Measurements from ENCODE around the gene PVALB.

PVALB gene

GRCh38 chr22:36814801-36815200, 2.0 kb downstream of the PVALB start:
- Histone ChIP-seq H3F3A (ENCODE audit: control insufficient read depth, insufficient read depth) (no peaks in the 10 kb centered on the region), H3K4me2 (ENCODE audit: low read length) (no peak overlapping the region), H3K27ac (ENCODE audit: low read depth, low read length) (no peak overlapping the region), H3K36me3 (ENCODE audit: control insufficient read depth, low read length) (no peaks in the 10 kb centered on the region), H4K20me1 (ENCODE audit: control insufficient read depth, insufficient read depth, low read depth, low read length) (no peaks in the 10 kb centered on the region), H3K27me3 (ENCODE audit: control insufficient read depth, low read length) (peaks cover 36% of the 10 kb centered on the region), H3K4me1 (ENCODE audit: control insufficient read depth, low read length) (no peaks in the 10 kb centered on the region), H3K79me2 (ENCODE audit: control insufficient read depth, low read length) (no peaks in the 10 kb centered on the region), H3K9me2 (replicated peaks; ENCODE audit: control insufficient read depth, low read length) (no peaks in the 10 kb centered on the region), H3K9me3 (ENCODE audit: control insufficient read depth, insufficient read depth, low read length) (no peaks in the 10 kb centered on the region), H3K4me3 (ENCODE audit: low read length) (no peak overlapping the region)
- TF ChIP-seq EZH2phosphoT487 (IDR thresholded peaks at IDR 0.05; ENCODE audit: borderline replicate concordance, low read length): no peak
- no peak for TF ChIP-seq CTCF (IDR thresholded peaks at IDR 0.05; ENCODE audit: low read depth, low read length, poor library complexity, severe bottlenecking)

GRCh38 chr22:36811094-36811800, 5.6 kb downstream of the PVALB start:
- Histone ChIP-seq H3K4me3 (ENCODE audit: low read length) (no peak overlapping the region), H3K79me2 (ENCODE audit: control insufficient read depth, low read length) (no peaks in the 10 kb centered on the region), H3K27me3 (ENCODE audit: control insufficient read depth, low read length) (peaks cover 30% of the 10 kb centered on the region), H4K20me1 (ENCODE audit: control insufficient read depth, insufficient read depth, low read depth, low read length) (no peaks in the 10 kb centered on the region), H3K4me1 (ENCODE audit: control insufficient read depth, low read length) (no peaks in the 10 kb centered on the region), H3K4me2 (ENCODE audit: low read length) (no peak overlapping the region), H3F3A (ENCODE audit: control insufficient read depth, insufficient read depth) (no peaks in the 10 kb centered on the region), H3K27ac (ENCODE audit: low read depth, low read length) (no peak overlapping the region), H3K9me3 (ENCODE audit: control insufficient read depth, insufficient read depth, low read length) (no peaks in the 10 kb centered on the region), H3K9me2 (replicated peaks; ENCODE audit: control insufficient read depth, low read length) (no peaks in the 10 kb centered on the region), H3K36me3 (ENCODE audit: control insufficient read depth, low read length) (no peaks in the 10 kb centered on the region)
- TF ChIP-seq EZH2phosphoT487 (IDR thresholded peaks at IDR 0.05; ENCODE audit: borderline replicate concordance, low read length) (no peak), CTCF (IDR thresholded peaks at IDR 0.05; ENCODE audit: low read depth, low read length, poor library complexity, severe bottlenecking) (no peak)

- Histone ChIP-seq H3F3A (ENCODE audit: control insufficient read depth, insufficient read depth) (no peaks in the 10 kb centered on the region), H3K4me2 (ENCODE audit: low read length) (no peak overlapping the region), H3K79me2 (ENCODE audit: control insufficient read depth, low read length) (no peaks in the 10 kb centered on the region), H3K36me3 (ENCODE audit: control insufficient read depth, low read length) (no peaks in the 10 kb centered on the region), H3K27ac (ENCODE audit: low read depth, low read length) (no peak overlapping the region), H3K9me2 (replicated peaks; ENCODE audit: control insufficient read depth, low read length) (no peaks in the 10 kb centered on the region), H3K4me3 (ENCODE audit: low read length) (no peak overlapping the region), H4K20me1 (ENCODE audit: control insufficient read depth, insufficient read depth, low read depth, low read length) (no peaks in the 10 kb centered on the region), H3K4me1 (ENCODE audit: control insufficient read depth, low read length) (no peaks in the 10 kb centered on the region), H3K9me3 (ENCODE audit: control insufficient read depth, insufficient read depth, low read length) (no peaks in the 10 kb centered on the region), H3K27me3 (ENCODE audit: control insufficient read depth, low read length) (peaks cover 14% of the 10 kb centered on the region)
- no peak for TF ChIP-seq CTCF (IDR thresholded peaks at IDR 0.05; ENCODE audit: low read depth, low read length, poor library complexity, severe bottlenecking)
- no peak for TF ChIP-seq EZH2phosphoT487 (IDR thresholded peaks at IDR 0.05; ENCODE audit: borderline replicate concordance, low read length)
These were observed 7.5 kb downstream of the PVALB start for GRCh38 chr22:36809351-36809750.
